Measurements from ENCODE around the gene ARGFX. TPM values are rescaled to one million over a fixed set of nuclear protein-coding genes. Genes with fewer than 3 reads are reported as not detected.

ARGFX gene
- total RNA-seq, 1 experiment from 2014 or later = not detected

DNA sequence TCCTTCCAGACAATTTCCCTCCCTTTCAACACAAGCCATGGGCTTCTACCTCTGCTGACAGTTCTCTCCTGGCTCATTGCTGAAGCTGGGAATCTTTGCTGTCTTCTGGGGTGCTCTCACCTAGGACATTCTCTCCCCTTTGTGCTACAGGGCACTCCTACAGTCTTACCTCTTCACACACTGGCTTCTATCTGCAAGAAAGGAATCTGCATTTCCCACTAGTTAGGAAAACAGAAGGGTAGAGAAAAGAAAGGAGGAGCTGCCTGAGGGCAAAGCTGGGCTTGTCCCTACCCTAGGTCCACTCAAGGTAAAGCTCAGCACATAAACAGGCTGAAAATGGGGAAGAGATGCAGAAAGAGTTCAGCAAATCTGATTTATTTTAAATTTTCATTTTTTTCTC, 5.6 kb upstream of the ARGFX start:
- no peak for DNase-seq (ENCODE audit: low read depth, low spot score)
- no peaks in the 10 kb centered on the region for H3K79me2 ChIP-seq (ENCODE audit: insufficient read depth, low read length)
- no TSS peak for BruUV-seq (replicated peaks)
- no peak overlapping the region for H3K27ac ChIP-seq (ENCODE audit: low read depth, low read length)
- peaks cover 4 to 9% of the 10 kb centered on the region in 2 experiments; a peak in 2 of 4 replicates for H3K4me1 ChIP-seq (ENCODE audit: control insufficient read depth in 1 of 2, insufficient read depth in 2 of 2, low read length in 2 of 2)
- H3K9me2 ChIP-seq (ENCODE audit: insufficient read depth) = no peaks in the 10 kb centered on the region
- no peak overlapping the region for H3K9ac ChIP-seq (ENCODE audit: low read length)
- H3K36me3 ChIP-seq (ENCODE audit: control insufficient read depth in 1 of 2, insufficient read depth in 2 of 2, low read length in 2 of 2) = no peaks in the 10 kb centered on the region
- H3K27me3 ChIP-seq (ENCODE audit: insufficient read depth, low read length) = no peaks in the 10 kb centered on the region
- RAD21 ChIA-PET (ENCODE audit: low non-redundant PET in 1 of 2, low total read pairs in 2 of 2, uncharacterized antibody in 2 of 2, unreplicated experiment in 2 of 2) = no interaction called here
- no peak overlapping the region for H2AFZ ChIP-seq (ENCODE audit: low read depth, low read length, poor library complexity, severe bottlenecking)
- ATAC-seq = no peak
- TF ChIP-seq FOSL1 (IDR thresholded peaks at IDR 0.05; ENCODE audit: low read depth) (no peak), ZNF274 (IDR thresholded peaks at IDR 0.05; ENCODE audit: low read depth, low read length) (no peak), ZFX (IDR thresholded peaks at IDR 0.05) (no peak), SIN3A (IDR thresholded peaks at IDR 0.05; ENCODE audit: low read depth) (no peak), EZH2 (IDR thresholded peaks at IDR 0.05) (no peak), ELF1 (IDR thresholded peaks at IDR 0.05; ENCODE audit: borderline replicate concordance, low read depth) (no peak), EZH2phosphoT487 (IDR thresholded peaks at IDR 0.05; ENCODE audit: borderline replicate concordance) (no peak)
- TF ChIP-seq, protein P1, sequence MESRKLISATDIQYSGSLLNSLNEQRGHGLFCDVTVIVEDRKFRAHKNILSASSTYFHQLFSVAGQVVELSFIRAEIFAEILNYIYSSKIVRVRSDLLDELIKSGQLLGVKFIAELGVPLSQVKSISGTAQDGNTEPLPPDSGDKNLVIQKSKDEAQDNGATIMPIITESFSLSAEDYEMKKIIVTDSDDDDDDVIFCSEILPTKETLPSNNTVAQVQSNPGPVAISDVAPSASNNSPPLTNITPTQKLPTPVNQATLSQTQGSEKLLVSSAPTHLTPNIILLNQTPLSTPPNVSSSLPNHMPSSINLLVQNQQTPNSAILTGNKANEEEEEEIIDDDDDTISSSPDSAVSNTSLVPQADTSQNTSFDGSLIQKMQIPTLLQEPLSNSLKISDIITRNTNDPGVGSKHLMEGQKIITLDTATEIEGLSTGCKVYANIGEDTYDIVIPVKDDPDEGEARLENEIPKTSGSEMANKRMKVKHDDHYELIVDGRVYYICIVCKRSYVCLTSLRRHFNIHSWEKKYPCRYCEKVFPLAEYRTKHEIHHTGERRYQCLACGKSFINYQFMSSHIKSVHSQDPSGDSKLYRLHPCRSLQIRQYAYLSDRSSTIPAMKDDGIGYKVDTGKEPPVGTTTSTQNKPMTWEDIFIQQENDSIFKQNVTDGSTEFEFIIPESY (IDR thresholded peaks at IDR 0.05; ENCODE audit: extremely low read depth, insufficient replicate concordance, low read length) = no peak
- TF ChIP-seq, protein P2, sequence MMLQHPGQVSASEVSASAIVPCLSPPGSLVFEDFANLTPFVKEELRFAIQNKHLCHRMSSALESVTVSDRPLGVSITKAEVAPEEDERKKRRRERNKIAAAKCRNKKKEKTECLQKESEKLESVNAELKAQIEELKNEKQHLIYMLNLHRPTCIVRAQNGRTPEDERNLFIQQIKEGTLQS (IDR thresholded peaks at IDR 0.05) = no peak
- CTCF ChIA-PET = no interaction called here
- no peak overlapping the region for H3K4me2 ChIP-seq (ENCODE audit: low read length)
- H3K4me3 ChIP-seq (replicated peaks in 1 of 2; ENCODE audit: low read depth in 1 of 2, low read length in 2 of 2) = no peak overlapping the region
- intact Hi-C loops (cut with micrococcal nuclease) = no loop called here
- H3K9me3 ChIP-seq (ENCODE audit: control insufficient read depth in 1 of 2, insufficient read depth in 1 of 2, low read depth in 1 of 2, low read length in 2 of 2) = no peaks in the 10 kb centered on the region
- POLR2A ChIA-PET = no interaction called here
- H4K20me1 ChIP-seq (ENCODE audit: insufficient read depth) = no peaks in the 10 kb centered on the region
